CD14-positive monocyte (primary cell): ENCODE data around the gene MRPS11. TPM values are rescaled to one million over a fixed set of nuclear protein-coding genes. Genes with fewer than 3 reads are reported as not detected.

Experiments
- DNase-seq, 3 donors: peaks; one replicate each; pipeline ENCODE4 v3.0.0-alpha.2; 2011 to 2022
- H2AFZ ChIP-seq: 2 replicates; pipeline ENCODE4 v1.6.0; 2012; ENCODE audit warnings: mild to moderate bottlenecking, low read depth, low read length, inconsistent platforms; ENCODE audit not compliant: insufficient read depth, poor library complexity, severe bottlenecking
- H3K27ac ChIP-seq, 2 donors: 1 replicate in 1 of 2; 2 replicates in 1 of 2; pipeline ENCODE4 v1.5.1; 2012 to 2013; ENCODE audit warnings: low read length in 2 of 2, control low read depth in 1 of 2, inconsistent platforms in 1 of 2, low read depth in 1 of 2, mild to moderate bottlenecking in 1 of 2
- H3K27me3 ChIP-seq, 2 donors: one replicate each; pipeline versions ENCODE4 v1.6.0 to v1.6.1; 2011 to 2013; ENCODE audit warnings: low read length in 2 of 2; ENCODE audit not compliant: control insufficient read depth in 2 of 2, insufficient read depth in 2 of 2
- H3K36me3 ChIP-seq, 2 donors: replicated peaks in 1 of 2; 1 replicate in 1 of 2; 2 replicates in 1 of 2; pipeline versions ENCODE4 v1.5.1 to v1.6.1; 2012 to 2013; ENCODE audit warnings: low read length in 2 of 2, control low read depth in 1 of 2, inconsistent platforms in 1 of 2, mild to moderate bottlenecking in 1 of 2; ENCODE audit not compliant: insufficient read depth in 2 of 2, control insufficient read depth in 1 of 2
- H3K4me1 ChIP-seq, 2 donors: 1 replicate in 1 of 2; 2 replicates in 1 of 2; pipeline versions ENCODE4 v1.5.1 to v1.6.1; 2012 to 2013; ENCODE audit warnings: low read length in 2 of 2, control low read depth in 1 of 2, inconsistent platforms in 1 of 2, mild to moderate bottlenecking in 1 of 2, moderate library complexity in 1 of 2; ENCODE audit not compliant: insufficient read depth in 2 of 2, control insufficient read depth in 1 of 2
- H3K4me2 ChIP-seq: replicated peaks from 2 replicates; pipeline ENCODE3; 2012; ENCODE audit warnings: low read length, moderate library complexity, mild to moderate bottlenecking; ENCODE audit not compliant: poor library complexity, severe bottlenecking; ENCODE audit errors: extremely low read depth
- H3K4me3 ChIP-seq, 3 experiments: fragments of 200-600 bp in 1 of 3; sonication (generic) in 1 of 3; replicated peaks in 1 of 3; 1 replicate in 2 of 3; 2 replicates in 1 of 3; pipeline ENCODE4 v1.5.1; 2011 to 2013; ENCODE audit warnings: low read length in 3 of 3, mild to moderate bottlenecking in 3 of 3, control low read depth in 2 of 3, low read depth in 2 of 3, inconsistent platforms in 1 of 3, moderate library complexity in 1 of 3
- H3K79me2 ChIP-seq: 2 replicates; pipeline ENCODE4 v1.6.0; 2012; ENCODE audit warnings: mild to moderate bottlenecking, control low read depth, inconsistent platforms, low read length, moderate library complexity; ENCODE audit not compliant: insufficient read depth
- H3K9ac ChIP-seq: 2 replicates; pipeline ENCODE4 v1.6.0; 2017; ENCODE audit warnings: low read length, mild to moderate bottlenecking; ENCODE audit not compliant: insufficient read depth, poor library complexity, severe bottlenecking
- H3K9me3 ChIP-seq, 2 donors: replicated peaks in 1 of 2; 1 replicate in 1 of 2; 2 replicates in 1 of 2; pipeline versions ENCODE4 v1.5.1 to v1.6.1; 2012 to 2013; ENCODE audit warnings: low read length in 2 of 2, control low read depth in 1 of 2; ENCODE audit not compliant: control insufficient read depth in 1 of 2, insufficient read depth in 1 of 2
- H4K20me1 ChIP-seq: 2 replicates; pipeline ENCODE4 v1.6.0; 2012; ENCODE audit warnings: mild to moderate bottlenecking, low read length, control low read depth, moderate library complexity; ENCODE audit not compliant: insufficient read depth
- H3K27ac Mint-ChIP-seq, 7 donors: one replicate each; pipeline ENCODE4 v1.8.0; 2020; ENCODE audit warnings: mild to moderate bottlenecking in 7 of 7, mixed read lengths in 7 of 7, moderate library complexity in 6 of 7, inconsistent platforms in 2 of 7
- H3K27me3 Mint-ChIP-seq, 3 donors: one replicate each; pipeline ENCODE4 v1.8.0; 2021 to 2022; ENCODE audit warnings: low read depth in 3 of 3, mild to moderate bottlenecking in 3 of 3, mixed read lengths in 3 of 3, moderate library complexity in 3 of 3, inconsistent platforms in 1 of 3
- H3K36me3 Mint-ChIP-seq, 2 donors: one replicate each; pipeline ENCODE4 v1.8.0; 2020; ENCODE audit warnings: mixed read lengths in 2 of 2, inconsistent platforms in 1 of 2, mild to moderate bottlenecking in 1 of 2
- H3K4me1 Mint-ChIP-seq: one replicate; pipeline ENCODE4 v1.8.0; 2020; ENCODE audit warnings: mild to moderate bottlenecking, mixed read lengths
- H3K4me3 Mint-ChIP-seq, 2 donors: one replicate each; pipeline ENCODE4 v1.8.0; 2020; ENCODE audit warnings: mild to moderate bottlenecking in 2 of 2, mixed read lengths in 2 of 2, moderate library complexity in 1 of 2
- H3K9me3 Mint-ChIP-seq, 7 donors: one replicate each; pipeline ENCODE4 v1.8.0; 2020 to 2022; ENCODE audit warnings: mixed read lengths in 7 of 7, mild to moderate bottlenecking in 6 of 7, moderate library complexity in 6 of 7, inconsistent platforms in 2 of 7
- WGBS: methylation state at CpG from one replicate; pipeline ENCODE4 v1.1.5; 2013; ENCODE audit warnings: missing lambda C conversion rate; ENCODE audit not compliant: insufficient coverage; 5-methylcytosine and 5-hydroxymethylcytosine counted together
- intact Hi-C, 2 donors: fragments of 100-400 bp; cut with micrococcal nuclease; formaldehyde crosslinking; loops; one replicate each; pipeline versions ENCODE4 v1.15.0 to v1.15.1; 2023
- polyA plus RNA-seq, 3 donors: library from polyadenylated mRNA; depleted of rRNA in 1 of 3; unstranded in 2 of 3; stranded (reverse) in 1 of 3; fragments of 300-500 nt in 2 of 3; fragments of >200 nt in 1 of 3; fragmentation: Illumina TruSeq in 2 of 3; gene quantifications; 1 replicate in 2 of 3; 2 replicates in 1 of 3; pipeline ENCODE4 v1.2.3, GENCODE V29; 2012 to 2021
- TF ChIP-seq, protein P1 (sequence below): fragments of 200-600 bp; IDR thresholded peaks from one replicate; pipeline ENCODE4 v1.8.0; 2022; ENCODE audit warnings: antibody characterized with exemption, mild to moderate bottlenecking

Gene MRPS11
- polyA plus RNA-seq, 3 donors, result 31.1 to 70.2 (median 65.2) TPM

DNA sequence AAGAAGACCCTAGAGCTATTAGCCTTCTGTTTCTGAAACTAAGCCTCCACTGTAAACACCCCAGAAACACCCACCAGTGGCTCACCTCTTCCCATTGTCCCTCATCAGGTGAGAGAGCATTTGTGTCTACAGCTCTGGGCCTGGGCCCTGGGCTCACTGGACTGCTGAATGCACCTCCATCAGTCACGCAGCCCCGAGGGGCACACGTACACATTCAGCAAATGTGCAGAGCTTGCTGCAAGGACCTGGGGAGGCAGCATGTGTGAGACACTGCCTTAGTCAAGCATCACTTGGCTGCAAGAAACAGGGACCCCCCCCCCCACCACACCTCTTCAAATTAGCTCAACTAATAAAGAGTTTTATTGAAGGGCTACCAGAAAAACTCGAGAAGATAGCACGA is 29.3 kb upstream of the MRPS11 start:
- Histone ChIP-seq H3K4me1 (no peaks in the 10 kb centered on the region), H4K20me1 (no peaks in the 10 kb centered on the region), H3K9me3 (no peaks in the 10 kb centered on the region), H3K27ac (no peak overlapping the region), H3K36me3 (no peaks in the 10 kb centered on the region), H3K79me2 (no peaks in the 10 kb centered on the region), H3K27me3 (peaks cover 0 to 4% of the 10 kb centered on the region in 2 donors), H3K4me3 (no peak overlapping the region), H3K4me2 (no peak overlapping the region), H2AFZ (no peak overlapping the region), H3K9ac (no peak overlapping the region)
- TF ChIP-seq, protein P1, sequence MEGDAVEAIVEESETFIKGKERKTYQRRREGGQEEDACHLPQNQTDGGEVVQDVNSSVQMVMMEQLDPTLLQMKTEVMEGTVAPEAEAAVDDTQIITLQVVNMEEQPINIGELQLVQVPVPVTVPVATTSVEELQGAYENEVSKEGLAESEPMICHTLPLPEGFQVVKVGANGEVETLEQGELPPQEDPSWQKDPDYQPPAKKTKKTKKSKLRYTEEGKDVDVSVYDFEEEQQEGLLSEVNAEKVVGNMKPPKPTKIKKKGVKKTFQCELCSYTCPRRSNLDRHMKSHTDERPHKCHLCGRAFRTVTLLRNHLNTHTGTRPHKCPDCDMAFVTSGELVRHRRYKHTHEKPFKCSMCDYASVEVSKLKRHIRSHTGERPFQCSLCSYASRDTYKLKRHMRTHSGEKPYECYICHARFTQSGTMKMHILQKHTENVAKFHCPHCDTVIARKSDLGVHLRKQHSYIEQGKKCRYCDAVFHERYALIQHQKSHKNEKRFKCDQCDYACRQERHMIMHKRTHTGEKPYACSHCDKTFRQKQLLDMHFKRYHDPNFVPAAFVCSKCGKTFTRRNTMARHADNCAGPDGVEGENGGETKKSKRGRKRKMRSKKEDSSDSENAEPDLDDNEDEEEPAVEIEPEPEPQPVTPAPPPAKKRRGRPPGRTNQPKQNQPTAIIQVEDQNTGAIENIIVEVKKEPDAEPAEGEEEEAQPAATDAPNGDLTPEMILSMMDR, result no peak
- H3K27me3 Mint-ChIP-seq, result peaks cover 12 to 14% (median 12%) of the 10 kb centered on the region in 3 donors
- H3K36me3 Mint-ChIP-seq, result no peaks in the 10 kb centered on the region
- 90% methylated on average over 5 of the region's 5 CpGs for WGBS
- no peak overlapping the region for H3K27ac Mint-ChIP-seq
- peaks cover 0 to 9% (median 1%) of the 10 kb centered on the region in 7 donors for H3K9me3 Mint-ChIP-seq
- no peaks in the 10 kb centered on the region for H3K4me1 Mint-ChIP-seq
- intact Hi-C loops, result no loop called here
- H3K4me3 Mint-ChIP-seq, result no peak overlapping the region
- DNase-seq, result no peak

DNA sequence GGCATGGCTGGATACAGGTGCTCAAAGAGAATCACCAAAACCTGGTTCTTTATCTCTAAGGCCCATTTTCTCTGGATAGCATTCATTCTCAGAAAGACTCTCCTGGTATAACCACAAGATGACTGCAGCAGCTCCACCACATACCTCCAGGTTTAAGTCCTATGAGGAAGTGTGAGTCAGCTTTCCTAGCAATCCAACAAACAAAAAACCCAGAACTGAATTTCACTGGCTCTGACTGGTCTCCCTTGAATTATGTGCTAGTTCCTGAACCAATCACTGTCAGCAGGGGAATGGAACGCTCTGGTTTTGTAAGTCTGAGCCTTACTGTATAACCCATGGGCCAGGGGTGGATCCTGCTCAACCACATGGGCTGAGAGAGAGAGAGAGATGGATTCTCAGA is 27.5 kb upstream of the MRPS11 start:
- Histone ChIP-seq H3K79me2 (no peaks in the 10 kb centered on the region), H2AFZ (no peak overlapping the region), H4K20me1 (no peaks in the 10 kb centered on the region), H3K27me3 (peaks cover 0 to 4% of the 10 kb centered on the region in 2 donors), H3K4me2 (no peak overlapping the region), H3K27ac (no peak overlapping the region), H3K4me1 (no peaks in the 10 kb centered on the region), H3K9me3 (peaks cover 3 to 4% of the 10 kb centered on the region in 2 donors), H3K4me3 (no peak overlapping the region), H3K9ac (no peak overlapping the region), H3K36me3 (no peaks in the 10 kb centered on the region)
- Mint-ChIP-seq H3K27me3 (peaks cover 9 to 21% (median 13%) of the 10 kb centered on the region in 3 donors), H3K36me3 (no peaks in the 10 kb centered on the region), H3K4me3 (no peak overlapping the region), H3K27ac (peak overlapping the region in 2 of 7 donors; percentile 7 to 70), H3K4me1 (no peaks in the 10 kb centered on the region), H3K9me3 (peaks cover 4 to 23% (median 11%) of the 10 kb centered on the region in 7 donors)
- DNase-seq, result no peak
- intact Hi-C loops, result no loop called here
- WGBS, result 83% methylated on average over 1 of the region's 1 CpG
- TF ChIP-seq, protein P1, result no peak
